GM21723 (cell line): ENCODE measurements around the gene SLC7A14.
A peak's percentile ranks its signal among the peaks of the same experiment; 100 is the strongest.

Experiments used
- ATAC-seq: cut with Tn5 transposase; IDR thresholded peaks from one replicate; pipeline ENCODE4 v1.9.1; 2021; ENCODE audit warnings: mild to moderate bottlenecking, moderate library complexity; ENCODE audit not compliant: unreplicated experiment

Gene SLC7A14

GRCh38 chr3:170539897-170540296 lies 46.0 kb downstream of the SLC7A14 start:
- no peak for ATAC-seq

- no peak for ATAC-seq
Observed at GRCh38 chr3:170536712-170537111, 49.2 kb downstream of the SLC7A14 start.

GRCh38 chr3:170534227-170534626 lies 51.6 kb downstream of the SLC7A14 start:
- no peak for ATAC-seq

GRCh38 chr3:170532573-170532972 lies 53.3 kb downstream of the SLC7A14 start:
- ATAC-seq = no peak

- no peak for ATAC-seq
Observed at GRCh38 chr3:170531657-170532335, 54.1 kb downstream of the SLC7A14 start.

- ATAC-seq = no peak
Observed at GRCh38 chr3:170531054-170531453, 54.8 kb downstream of the SLC7A14 start.

- no peak for ATAC-seq
Observed at GRCh38 chr3:170529912-170530311, 56.0 kb downstream of the SLC7A14 start.

- no peak for ATAC-seq
Observed at GRCh38 chr3:170529346-170529745, 56.5 kb downstream of the SLC7A14 start.

GRCh38 chr3:170528726-170529125 lies 57.1 kb downstream of the SLC7A14 start:
- ATAC-seq = no peak

GRCh38 chr3:170524073-170524472 lies 61.8 kb downstream of the SLC7A14 start:
- ATAC-seq = no peak

- ATAC-seq = peak; percentile 57
Observed at GRCh38 chr3:170523248-170523647, 62.6 kb downstream of the SLC7A14 start.

- no peak for ATAC-seq
Observed at GRCh38 chr3:170522201-170522600, 63.7 kb downstream of the SLC7A14 start.

- ATAC-seq = no peak
Observed at GRCh38 chr3:170520996-170521395, 64.9 kb downstream of the SLC7A14 start.

- no peak for ATAC-seq
Observed at GRCh38 chr3:170517242-170517945, 68.5 kb downstream of the SLC7A14 start.

- ATAC-seq = no peak
Observed at GRCh38 chr3:170513642-170514041, 72.2 kb downstream of the SLC7A14 start.

GRCh38 chr3:170511371-170511770 lies 74.5 kb downstream of the SLC7A14 start:
- no peak for ATAC-seq

GRCh38 chr3:170508839-170509238 lies 77.0 kb downstream of the SLC7A14 start:
- ATAC-seq = no peak

- no peak for ATAC-seq
Observed at GRCh38 chr3:170508291-170508690, 77.6 kb downstream of the SLC7A14 start.

- ATAC-seq = no peak
Observed at GRCh38 chr3:170507063-170507462, 78.8 kb downstream of the SLC7A14 start.

- ATAC-seq = no peak
Observed at GRCh38 chr3:170506556-170506955, 79.3 kb downstream of the SLC7A14 start.

- no peak for ATAC-seq
Observed at GRCh38 chr3:170502297-170502696, 83.6 kb downstream of the SLC7A14 start.

- ATAC-seq = no peak
Observed at GRCh38 chr3:170500995-170501394, 84.9 kb downstream of the SLC7A14 start.

- no peak for ATAC-seq
Observed at GRCh38 chr3:170500462-170500861, 85.4 kb downstream of the SLC7A14 start.
